ENCODE results near the gene KDM8.

Gene KDM8

DNA sequence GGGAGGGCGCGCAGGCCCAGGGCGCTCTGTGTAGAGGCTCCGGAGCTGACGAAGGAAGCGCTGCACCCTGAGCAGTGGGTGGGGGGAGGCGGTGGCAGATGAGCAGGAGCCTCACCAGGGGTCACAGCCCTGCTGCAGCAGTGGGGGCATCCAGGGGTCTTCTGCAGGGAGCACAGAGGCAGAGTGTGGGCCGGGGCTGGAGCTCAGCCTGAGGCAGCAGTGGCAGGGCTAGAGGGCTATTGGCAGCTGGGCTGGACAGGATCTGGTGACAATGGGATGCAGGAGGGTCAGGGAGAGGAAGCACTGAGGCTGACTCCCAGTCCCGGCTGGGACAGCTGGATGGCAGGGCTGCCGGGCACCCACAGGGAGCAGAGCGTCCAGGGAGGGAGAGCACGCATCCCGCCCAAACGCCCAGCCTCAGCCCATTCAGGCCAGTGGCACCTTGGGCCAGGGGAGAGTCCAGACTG is 21.0 kb downstream of the KDM8 start:
- no peaks in the 10 kb centered on the region for H3K9me3 ChIP-seq
- H3K27me3 ChIP-seq (ENCODE audit: low read depth), result no peaks in the 10 kb centered on the region
- no peak for DNase-seq (ENCODE audit: low spot score in 2 of 2)
- H3K36me3 ChIP-seq (replicated peaks), result peaks cover 4% of the 10 kb centered on the region; the same call in 1 of the 2 replicates
- no peak overlapping the region for H3K4me3 ChIP-seq
- no peaks in the 10 kb centered on the region for H3K4me1 ChIP-seq
- in situ Hi-C loops (cut with MboI; ENCODE audit: low sequenced_read_pairs), result no loop called here

- Histone ChIP-seq H3K4me3 (no peak overlapping the region), H3K9me3 (no peaks in the 10 kb centered on the region), H3K4me1 (no peaks in the 10 kb centered on the region), H3K36me3 (replicated peaks) (peaks cover 4% of the 10 kb centered on the region; the same call in 1 of the 2 replicates), H3K27me3 (ENCODE audit: low read depth) (no peaks in the 10 kb centered on the region)
- in situ Hi-C loops (cut with MboI; ENCODE audit: low sequenced_read_pairs), result loop anchor here (25.0 kb wide), 1 partner anchor 237 kb away; no protein-coding TSS in a partner anchor
- DNase-seq (ENCODE audit: low spot score in 2 of 2), result no peak
These were observed 21.5 kb downstream of the KDM8 start for GRCh38 chr16:27224741-27225300.

- Histone ChIP-seq H3K9me3 (no peaks in the 10 kb centered on the region), H3K27me3 (ENCODE audit: low read depth) (no peaks in the 10 kb centered on the region), H3K36me3 (replicated peaks) (peaks cover 4% of the 10 kb centered on the region), H3K4me3 (no peak overlapping the region), H3K4me1 (no peaks in the 10 kb centered on the region)
- DNase-seq (ENCODE audit: low spot score in 2 of 2), result no peak
- in situ Hi-C loops (cut with MboI; ENCODE audit: low sequenced_read_pairs), result loop anchor here (25.0 kb wide), 1 partner anchor 237 kb away; no protein-coding TSS in a partner anchor
These were observed 22.4 kb downstream of the KDM8 start for GRCh38 chr16:27225536-27226360.

DNA sequence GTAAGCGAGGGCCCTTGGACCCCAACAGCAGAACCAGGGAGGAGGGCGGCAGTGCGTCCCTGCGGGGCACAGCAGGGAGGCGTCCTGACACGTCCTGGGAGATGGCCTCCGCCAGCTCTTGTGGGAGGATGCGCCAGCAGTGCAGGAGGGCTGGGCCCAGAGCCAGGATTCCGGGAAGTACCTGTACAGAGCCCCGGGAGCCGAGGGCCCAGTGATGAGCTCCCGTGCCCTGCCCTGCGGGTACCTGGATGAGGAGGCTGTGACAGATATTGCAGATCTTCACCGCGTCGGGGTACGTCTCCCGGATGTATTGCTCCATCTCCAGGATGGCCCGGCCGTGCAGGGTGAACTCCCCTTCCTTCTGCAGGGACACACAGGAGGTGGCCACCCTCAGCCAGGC is 23.1 kb downstream of the KDM8 start:
- H3K4me3 ChIP-seq, result no peak overlapping the region
- in situ Hi-C loops (cut with MboI; ENCODE audit: low sequenced_read_pairs), result loop anchor here (25.0 kb wide), 1 partner anchor 236 kb away; no protein-coding TSS in a partner anchor
- H3K27me3 ChIP-seq (ENCODE audit: low read depth), result no peaks in the 10 kb centered on the region
- H3K36me3 ChIP-seq (replicated peaks), result peaks cover 8% of the 10 kb centered on the region
- no peak for DNase-seq (ENCODE audit: low spot score in 2 of 2)
- H3K9me3 ChIP-seq, result no peaks in the 10 kb centered on the region
- H3K4me1 ChIP-seq, result no peaks in the 10 kb centered on the region

- no peak for DNase-seq (ENCODE audit: low spot score in 2 of 2)
- H3K4me1 ChIP-seq, result no peaks in the 10 kb centered on the region
- in situ Hi-C loops (cut with MboI; ENCODE audit: low sequenced_read_pairs), result loop anchor here (25.0 kb wide), 1 partner anchor 235 kb away; no protein-coding TSS in a partner anchor
- H3K27me3 ChIP-seq (ENCODE audit: low read depth), result no peaks in the 10 kb centered on the region
- peaks cover 8% of the 10 kb centered on the region for H3K36me3 ChIP-seq (replicated peaks)
- no peaks in the 10 kb centered on the region for H3K9me3 ChIP-seq
- H3K4me3 ChIP-seq, result no peak overlapping the region
These were observed 23.8 kb downstream of the KDM8 start for GRCh38 chr16:27226976-27227705.

- H3K36me3 ChIP-seq (replicated peaks), result peaks cover 14% of the 10 kb centered on the region
- no peak overlapping the region for H3K4me3 ChIP-seq
- H3K4me1 ChIP-seq, result no peaks in the 10 kb centered on the region
- in situ Hi-C loops (cut with MboI; ENCODE audit: low sequenced_read_pairs), result loop anchor here (25.0 kb wide), 1 partner anchor 234 kb away; no protein-coding TSS in a partner anchor
- no peaks in the 10 kb centered on the region for H3K9me3 ChIP-seq
- DNase-seq (ENCODE audit: low spot score in 2 of 2), result no peak
- no peaks in the 10 kb centered on the region for H3K27me3 ChIP-seq (ENCODE audit: low read depth)
These were observed 24.7 kb downstream of the KDM8 start for GRCh38 chr16:27228045-27228444.

- no peak overlapping the region for H3K4me3 ChIP-seq
- no peaks in the 10 kb centered on the region for H3K9me3 ChIP-seq
- H3K36me3 ChIP-seq (replicated peaks), result peaks cover 17% of the 10 kb centered on the region
- H3K27me3 ChIP-seq (ENCODE audit: low read depth), result no peaks in the 10 kb centered on the region
- H3K4me1 ChIP-seq, result no peaks in the 10 kb centered on the region
- DNase-seq (ENCODE audit: low spot score in 2 of 2), result no peak
- in situ Hi-C loops (cut with MboI; ENCODE audit: low sequenced_read_pairs), result loop anchor here (25.0 kb wide), 1 partner anchor 233 kb away; no protein-coding TSS in a partner anchor
These were observed 25.5 kb downstream of the KDM8 start for GRCh38 chr16:27228621-27229501.

- H3K36me3 ChIP-seq (replicated peaks), result peaks cover 18% of the 10 kb centered on the region
- no peaks in the 10 kb centered on the region for H3K9me3 ChIP-seq
- H3K4me3 ChIP-seq, result no peak overlapping the region
- no peaks in the 10 kb centered on the region for H3K4me1 ChIP-seq
- DNase-seq (ENCODE audit: low spot score in 2 of 2), result no peak
- H3K27me3 ChIP-seq (ENCODE audit: low read depth), result no peaks in the 10 kb centered on the region
- in situ Hi-C loops (cut with MboI; ENCODE audit: low sequenced_read_pairs), result loop anchor here (25.0 kb wide), 1 partner anchor 232 kb away; no protein-coding TSS in a partner anchor
These were observed 26.7 kb downstream of the KDM8 start for GRCh38 chr16:27229891-27230470.

GRCh38 chr16:27230562-27231001 is 27.3 kb downstream of the KDM8 start:
- H3K9me3 ChIP-seq, result no peaks in the 10 kb centered on the region
- no peak for DNase-seq (ENCODE audit: low spot score in 2 of 2)
- peaks cover 18% of the 10 kb centered on the region for H3K36me3 ChIP-seq (replicated peaks)

GRCh38 chr16:27231692-27232060 is 28.4 kb downstream of the KDM8 start:
- H3K36me3 ChIP-seq (replicated peaks), result peaks cover 18% of the 10 kb centered on the region
- no peak overlapping the region for H3K4me3 ChIP-seq
- no peaks in the 10 kb centered on the region for H3K27me3 ChIP-seq (ENCODE audit: low read depth)
- H3K4me1 ChIP-seq, result no peaks in the 10 kb centered on the region
- no peaks in the 10 kb centered on the region for H3K9me3 ChIP-seq
- in situ Hi-C loops (cut with MboI; ENCODE audit: low sequenced_read_pairs), result loop anchor here (25.0 kb wide), 1 partner anchor 231 kb away; no protein-coding TSS in a partner anchor
- DNase-seq (ENCODE audit: low spot score in 2 of 2), result no peak

More at GRCh38 chr16:27230562-27231001, 27.3 kb downstream of the KDM8 start:
- Histone ChIP-seq H3K27me3 (ENCODE audit: low read depth) (no peaks in the 10 kb centered on the region), H3K4me1 (no peaks in the 10 kb centered on the region), H3K4me3 (no peak overlapping the region)
- in situ Hi-C loops (cut with MboI; ENCODE audit: low sequenced_read_pairs), result loop anchor here (25.0 kb wide), 1 partner anchor 232 kb away; no protein-coding TSS in a partner anchor

DNA sequence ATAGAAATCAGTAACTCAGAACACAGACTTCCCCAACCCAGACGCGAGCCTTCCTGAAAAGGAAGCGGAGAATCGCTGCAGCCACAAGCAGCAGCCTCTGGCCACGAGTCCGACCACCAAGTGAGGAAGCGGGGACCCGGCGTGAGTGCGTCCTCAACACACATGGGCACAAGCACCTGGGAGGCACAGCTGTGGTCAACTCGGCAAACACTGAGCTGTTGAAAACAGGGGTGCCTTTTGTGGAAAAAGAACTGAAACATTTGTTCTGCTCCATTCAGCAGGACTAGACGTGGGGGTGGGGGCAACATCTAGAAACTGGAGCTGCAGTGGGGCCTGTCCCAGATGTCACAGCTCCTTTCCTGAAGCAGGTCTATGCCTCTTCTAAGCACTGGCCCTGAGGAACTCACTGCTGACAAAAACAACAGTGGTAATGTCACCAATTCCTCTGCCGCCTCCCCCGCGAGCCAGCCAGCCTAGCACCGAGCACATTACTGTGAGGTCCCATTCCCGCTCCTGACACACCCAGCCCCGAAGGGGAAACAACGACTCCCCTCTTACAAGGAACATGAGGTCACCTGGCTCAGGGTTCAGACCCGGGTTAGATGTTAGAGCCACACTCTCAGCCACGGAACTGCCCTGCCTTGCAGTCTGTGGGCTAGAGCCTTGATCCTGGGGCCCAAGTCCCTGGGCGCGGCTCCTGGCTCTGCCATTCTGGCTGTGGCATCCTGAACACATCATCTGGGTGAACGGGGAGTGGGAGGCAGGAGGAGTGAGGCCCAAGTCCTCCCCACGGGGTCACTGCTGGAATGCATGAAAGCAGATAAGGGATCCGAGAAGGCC is 29.0 kb downstream of the KDM8 start:
- no peak for DNase-seq (ENCODE audit: low spot score in 2 of 2)
- Histone ChIP-seq H3K36me3 (replicated peaks) (peaks cover 18% of the 10 kb centered on the region), H3K27me3 (ENCODE audit: low read depth) (no peaks in the 10 kb centered on the region), H3K4me3 (no peak overlapping the region), H3K9me3 (no peaks in the 10 kb centered on the region), H3K4me1 (no peaks in the 10 kb centered on the region)
- in situ Hi-C loops (cut with MboI; ENCODE audit: low sequenced_read_pairs), result loop anchor here (25.0 kb wide), 1 partner anchor 230 kb away; no protein-coding TSS in a partner anchor
